GM19372 (cell line): ENCODE data around the gene BMPR1B.
"Not testable (repeated sequence)": the region's sequence is repeated elsewhere in the genome, so short reads cannot be mapped to it uniquely, and the experiment has no call there.

Experiments
- ATAC-seq: cut with Tn5 transposase; IDR thresholded peaks from one replicate; pipeline ENCODE4 v1.9.1; 2021; ENCODE audit warnings: mild to moderate bottlenecking, low read depth, moderate library complexity; ENCODE audit not compliant: unreplicated experiment

The BMPR1B gene

DNA sequence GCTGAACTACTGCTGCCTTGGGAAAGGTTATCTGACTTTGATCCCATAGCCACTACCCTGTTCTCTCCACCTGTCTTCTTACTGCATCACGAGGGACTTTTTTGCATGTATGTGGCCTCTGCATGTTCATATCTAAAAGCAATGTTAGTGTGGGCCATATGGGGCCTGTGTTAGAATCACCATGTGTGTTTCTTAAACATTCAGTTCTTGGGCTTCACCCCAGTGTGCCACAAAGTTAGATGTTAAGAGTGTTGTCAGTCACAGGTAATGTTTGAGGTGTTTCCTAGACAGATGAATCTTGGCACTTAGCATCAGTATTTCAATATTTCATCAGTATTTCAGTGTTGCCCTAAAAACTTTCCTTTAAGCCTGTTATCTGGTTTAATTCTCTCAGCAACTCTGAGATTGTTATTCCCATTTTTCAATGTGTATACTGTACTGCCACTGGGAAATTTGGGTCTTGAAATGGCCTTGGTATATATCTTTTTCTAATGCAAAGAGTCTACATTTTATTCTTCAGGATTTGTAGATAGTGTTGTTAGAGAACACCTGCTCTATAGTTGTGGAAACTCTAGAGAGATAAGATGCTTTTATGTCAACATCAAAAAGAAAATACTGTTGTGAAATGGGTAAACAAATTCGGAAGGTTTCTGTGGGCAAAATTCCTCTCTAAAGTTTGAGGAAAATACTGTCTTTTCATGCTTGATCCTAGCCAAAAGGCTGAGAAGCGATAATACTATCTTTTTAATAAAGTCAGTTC lies 259.7 kb downstream of the BMPR1B start:
- no peak for ATAC-seq

DNA sequence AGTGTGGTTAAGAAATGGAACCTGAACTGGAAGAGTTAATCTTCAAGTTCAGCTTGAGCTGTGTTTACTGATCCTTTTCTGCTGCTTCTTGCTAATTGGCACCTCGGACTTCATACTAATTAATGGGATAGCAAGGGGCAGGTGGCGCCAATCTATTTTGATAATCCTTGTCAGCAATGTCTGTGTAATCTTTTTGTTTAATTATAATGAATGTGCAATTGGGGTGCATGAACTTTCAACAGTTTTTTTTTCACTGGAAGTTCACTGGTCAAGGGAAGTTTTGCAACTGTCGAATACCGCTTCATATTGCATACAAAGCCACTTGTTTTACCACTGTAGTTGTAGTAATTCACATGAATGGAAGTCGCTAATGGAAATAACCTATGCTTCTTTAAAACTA lies 261.0 kb downstream of the BMPR1B start:
- no peak for ATAC-seq

DNA sequence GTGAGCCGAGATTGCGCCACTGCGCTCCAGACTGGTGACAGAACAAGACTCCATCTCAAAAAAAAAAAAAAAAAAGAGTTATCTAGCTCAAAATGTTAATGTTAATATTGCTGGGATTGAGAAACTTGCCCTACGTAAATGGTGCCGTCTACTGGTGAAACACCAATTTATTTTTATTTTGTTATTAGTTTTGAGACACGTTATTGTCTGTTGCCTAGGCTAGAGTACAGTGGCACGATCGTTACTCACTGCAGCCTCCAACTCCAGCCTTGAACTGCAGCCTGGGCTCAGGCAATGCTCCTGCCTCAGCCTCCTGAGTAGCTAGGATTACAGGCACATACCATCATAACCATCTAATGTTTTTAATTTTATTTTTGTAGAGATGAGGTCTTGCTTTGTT lies 262.8 kb downstream of the BMPR1B start:
- ATAC-seq, result no peak

- ATAC-seq, result no peak
Observed at GRCh38 chr4:95021099-95021498, 263.3 kb downstream of the BMPR1B start.

GRCh38 chr4:95023110-95023509 lies 265.4 kb downstream of the BMPR1B start:
- no peak for ATAC-seq

DNA sequence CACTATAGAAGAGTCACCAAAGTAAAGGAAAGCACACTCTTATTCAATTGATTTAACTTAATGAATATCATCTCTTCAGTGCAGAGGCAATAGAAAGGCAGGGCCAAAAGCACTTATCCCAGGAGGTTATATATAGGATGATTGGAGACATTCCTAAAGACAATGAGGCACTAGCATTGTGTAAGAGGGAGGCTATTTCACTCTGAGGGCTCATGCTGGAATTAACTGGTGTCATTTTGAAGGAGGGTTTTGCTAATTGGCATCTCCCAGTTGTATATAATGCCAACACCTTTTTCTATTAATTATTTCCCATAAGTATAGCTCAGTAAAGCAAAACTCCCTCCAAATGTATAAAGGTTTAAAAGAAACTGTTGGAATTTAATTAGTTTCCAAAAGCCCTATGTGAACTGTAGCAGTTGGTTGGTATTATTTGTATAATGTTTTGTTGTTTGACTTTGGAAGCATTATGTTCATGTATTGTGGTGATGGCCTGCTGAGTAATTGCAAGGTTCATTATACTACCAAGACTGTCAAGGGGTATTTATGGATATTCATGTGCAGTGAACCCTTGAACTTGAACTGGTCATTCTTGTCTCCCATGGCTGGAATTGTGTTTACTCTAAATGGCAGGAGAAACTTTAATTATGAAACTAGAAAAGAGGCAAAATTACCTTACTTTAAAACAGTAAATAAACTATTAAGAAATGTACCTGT lies 270.3 kb downstream of the BMPR1B start:
- ATAC-seq, result no peak

- ATAC-seq, result no peak
Observed at GRCh38 chr4:95038791-95039190, 281.0 kb downstream of the BMPR1B start.

GRCh38 chr4:95044324-95044837 lies 286.6 kb downstream of the BMPR1B start:
- ATAC-seq, result no peak

DNA sequence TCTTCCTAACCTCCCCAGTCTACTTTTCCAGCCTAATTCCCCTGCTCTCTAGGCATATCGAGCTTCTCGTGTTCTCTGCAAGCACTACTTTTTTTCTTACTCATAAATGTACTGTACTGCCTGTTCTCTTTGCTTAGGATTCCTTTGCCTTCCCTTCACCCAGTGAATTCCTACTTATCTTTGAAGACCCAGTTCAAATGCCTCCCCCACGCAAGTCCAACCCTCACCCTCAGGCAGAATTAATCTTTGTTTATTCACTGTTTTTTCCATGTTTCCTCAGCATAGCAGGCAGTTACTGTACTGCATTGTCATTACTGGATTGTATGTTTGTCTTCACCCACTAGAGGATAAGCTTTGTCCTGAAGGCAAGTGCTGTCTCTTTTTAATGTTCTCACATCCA lies 287.7 kb downstream of the BMPR1B start:
- ATAC-seq, result no peak

DNA sequence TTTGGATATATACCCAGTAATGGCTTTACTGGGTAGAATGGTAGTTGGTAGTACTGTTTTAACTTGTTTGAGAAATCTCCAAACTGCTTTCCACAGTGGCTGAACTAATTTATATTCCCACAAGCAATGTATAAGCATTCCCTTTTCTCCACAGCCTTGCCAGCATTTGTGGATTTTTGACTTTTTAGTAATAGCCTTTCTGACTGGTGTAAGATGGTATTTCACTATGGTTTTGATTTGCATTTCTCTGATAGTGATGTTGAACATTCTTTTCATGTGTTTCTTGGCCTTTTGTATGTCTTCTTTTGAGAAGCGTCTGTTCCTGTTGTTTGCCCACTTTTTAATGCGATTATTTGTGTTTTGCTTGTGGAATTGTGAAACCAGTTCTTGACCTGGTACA lies 290.5 kb downstream of the BMPR1B start:
- no peak for ATAC-seq

DNA sequence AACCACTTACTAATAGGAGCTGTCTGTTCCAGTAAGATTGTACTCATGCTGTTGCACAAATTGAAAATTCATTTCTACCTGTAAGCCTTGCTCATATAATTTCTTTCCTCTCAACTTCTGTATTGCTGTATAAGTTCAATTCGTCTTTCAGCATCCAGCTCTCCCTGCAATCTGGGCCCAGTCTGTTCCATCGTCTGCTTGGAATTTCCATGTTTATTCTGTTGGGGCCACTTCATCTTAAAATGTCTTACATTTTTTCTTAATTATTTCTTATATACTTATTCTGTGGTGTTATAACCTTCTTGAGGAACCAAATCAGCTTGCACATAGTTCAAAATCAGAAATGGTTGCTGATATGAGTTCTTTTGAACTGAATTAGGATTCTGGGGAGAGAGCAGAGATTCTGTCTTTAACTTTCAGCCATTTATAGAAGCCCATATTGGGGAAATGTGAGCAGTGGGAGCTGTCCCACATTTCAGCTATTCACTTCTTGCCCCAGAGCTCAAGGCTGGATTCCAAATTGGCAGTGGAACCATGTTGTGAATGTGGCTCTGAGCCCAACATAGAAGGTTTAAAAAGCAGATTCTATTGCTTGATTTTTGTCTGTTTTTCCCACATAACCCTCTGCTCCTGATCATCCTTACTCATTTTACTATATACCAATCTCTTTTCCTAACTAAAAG lies 291.9 kb downstream of the BMPR1B start:
- ATAC-seq, result no peak

GRCh38 chr4:95050980-95051701 lies 293.4 kb downstream of the BMPR1B start:
- no peak for ATAC-seq

GRCh38 chr4:95051702-95052020 lies 293.9 kb downstream of the BMPR1B start:
- ATAC-seq, result no peak

GRCh38 chr4:95058991-95059390 lies 301.2 kb downstream of the BMPR1B start:
- no peak for ATAC-seq

DNA sequence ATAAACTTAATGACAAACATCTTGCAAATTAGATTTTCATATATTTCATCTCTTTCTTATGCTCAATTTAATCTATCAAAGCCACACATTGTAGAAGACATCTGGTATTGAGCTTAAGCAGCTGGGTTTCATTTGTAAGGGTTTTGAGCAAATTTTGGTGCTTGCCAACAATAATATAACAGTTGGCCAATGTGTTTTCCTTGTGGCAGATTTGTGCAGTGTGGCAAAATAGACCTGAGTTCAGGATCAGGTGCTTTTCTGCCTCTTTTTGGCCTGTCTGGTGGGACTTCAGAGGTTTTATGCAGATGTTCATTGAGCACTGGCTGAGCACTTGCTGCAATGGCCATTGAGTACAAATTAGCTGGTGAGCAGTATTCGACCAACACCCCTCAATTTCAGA lies 301.9 kb downstream of the BMPR1B start:
- no peak for ATAC-seq

- ATAC-seq, result no peak
Observed at GRCh38 chr4:95061220-95061619, 303.5 kb downstream of the BMPR1B start.

DNA sequence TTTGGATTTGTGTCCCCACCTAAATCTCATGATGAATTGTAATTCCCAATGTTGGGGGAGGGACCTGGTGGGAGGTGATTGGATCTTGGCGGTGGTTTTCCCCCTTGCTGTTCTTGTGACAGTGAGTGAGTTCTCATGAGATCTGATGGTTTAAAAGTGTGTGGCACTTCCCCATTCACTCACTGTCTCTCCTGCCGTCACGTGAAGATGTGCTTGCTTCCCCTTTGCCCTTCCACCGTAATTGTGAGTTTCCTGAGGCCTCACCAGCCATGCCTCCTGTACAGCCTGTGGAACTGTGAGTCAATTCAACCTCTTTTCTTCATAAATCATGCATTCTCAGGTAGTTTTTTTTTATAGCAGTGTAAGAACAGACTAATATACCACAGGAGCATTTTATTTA lies 304.0 kb downstream of the BMPR1B start:
- ATAC-seq, result not testable (repeated sequence)

DNA sequence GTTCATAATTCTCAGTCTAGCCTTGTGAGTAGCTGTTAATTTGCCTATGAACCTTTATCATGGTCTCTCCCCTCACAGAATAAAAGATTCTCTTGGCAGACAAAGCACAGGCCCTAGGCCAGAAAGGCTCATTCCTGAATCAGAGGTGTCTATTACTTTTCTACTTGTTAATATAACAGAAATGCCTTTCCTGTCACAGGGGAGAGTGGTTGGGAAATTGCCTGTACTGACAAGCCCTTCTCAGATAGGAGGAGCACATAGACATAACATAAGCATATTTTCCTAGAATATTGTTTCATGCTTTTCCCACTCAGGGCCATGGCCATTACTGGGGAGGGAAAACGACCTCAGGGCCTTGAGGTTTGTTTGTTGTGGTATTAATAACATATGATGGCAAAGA lies 308.3 kb downstream of the BMPR1B start:
- no peak for ATAC-seq

DNA sequence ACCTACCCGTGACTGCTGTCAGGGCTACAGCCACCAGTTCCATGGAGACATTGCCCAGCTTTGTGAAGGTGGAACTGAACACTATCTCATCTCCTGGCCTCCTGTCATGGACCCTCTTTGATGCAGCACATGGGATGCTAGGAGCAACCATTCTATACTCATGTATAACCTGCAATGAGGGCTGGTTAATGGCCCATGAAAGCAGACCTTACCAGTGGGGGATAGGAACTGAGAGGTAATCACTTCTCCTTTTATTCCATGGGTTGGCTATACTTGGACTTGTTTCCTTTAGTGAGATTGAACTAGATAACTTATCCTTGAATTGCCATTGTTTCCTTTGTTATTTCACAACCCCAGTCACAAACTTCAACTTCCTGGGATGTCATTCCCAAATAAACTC lies 310.6 kb downstream of the BMPR1B start:
- ATAC-seq, result no peak

DNA sequence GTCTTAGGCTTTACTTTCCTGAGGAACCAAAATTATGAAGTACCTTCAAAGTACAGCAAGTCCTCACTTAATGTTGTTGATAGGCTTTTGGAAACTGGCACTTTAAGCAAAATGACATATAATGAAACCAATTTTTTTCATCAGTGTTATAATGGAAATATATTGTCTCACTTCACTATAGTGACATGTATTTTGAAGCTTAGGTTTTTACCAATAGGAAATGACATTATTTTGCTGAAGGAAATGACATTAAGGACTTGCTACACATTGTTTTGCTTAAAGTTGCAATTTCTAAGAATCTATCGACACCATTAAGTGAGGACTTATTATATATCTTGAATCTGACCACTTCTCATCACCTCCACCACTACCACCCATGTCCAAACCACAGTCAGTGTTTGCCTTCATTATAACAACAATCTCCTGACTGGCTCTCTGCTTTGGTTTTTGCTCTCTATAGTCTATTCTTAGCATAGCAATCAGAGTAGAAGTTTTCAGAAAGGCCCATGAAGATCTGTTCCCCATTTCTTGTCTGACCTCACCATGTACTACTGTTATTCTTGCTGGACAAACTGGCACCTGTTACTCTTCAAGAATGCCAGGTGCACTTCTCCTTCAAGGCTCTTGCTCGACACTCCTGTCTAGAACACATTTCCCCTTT lies 311.2 kb downstream of the BMPR1B start:
- no peak for ATAC-seq
